ENCODE measurements around the gene CHRNA4.

Gene CHRNA4

GRCh38 chr20:63363981-63364561 lies 2.9 kb upstream of the CHRNA4 start:
- Mint-ChIP-seq H3K4me1 (peaks cover 8% of the 10 kb centered on the region), H3K27ac (no peak overlapping the region), H3K36me3 (no peaks in the 10 kb centered on the region)

GRCh38 chr20:63363013-63363957 lies 2.1 kb upstream of the CHRNA4 start:
- Mint-ChIP-seq H3K27ac (no peak overlapping the region), H3K36me3 (no peaks in the 10 kb centered on the region), H3K4me3 (no peak overlapping the region), H3K4me1 (peaks cover 8% of the 10 kb centered on the region), H3K9me3 (no peaks in the 10 kb centered on the region)
- ATAC-seq: no peak
- no peak for DNase-seq (ENCODE audit: low spot score in 2 of 2)

More at GRCh38 chr20:63363981-63364561, 2.9 kb upstream of the CHRNA4 start:
- H3K4me3 Mint-ChIP-seq: no peak overlapping the region
- no peaks in the 10 kb centered on the region for H3K9me3 Mint-ChIP-seq
- ATAC-seq (no peak), DNase-seq (ENCODE audit: low spot score in 2 of 2) (no peak)

GRCh38 chr20:63362436-63363009 lies 1.4 kb upstream of the CHRNA4 start:
- H3K36me3 Mint-ChIP-seq: no peaks in the 10 kb centered on the region
- H3K27ac Mint-ChIP-seq: no peak overlapping the region
- H3K4me3 Mint-ChIP-seq: no peak overlapping the region
- DNase-seq (ENCODE audit: low spot score in 2 of 2) (no peak), ATAC-seq (no peak)
- peaks cover 8% of the 10 kb centered on the region for H3K4me1 Mint-ChIP-seq
- H3K9me3 Mint-ChIP-seq: no peaks in the 10 kb centered on the region

- no peak for DNase-seq (ENCODE audit: low spot score in 2 of 2)
- Mint-ChIP-seq H3K27ac (no peak overlapping the region), H3K36me3 (no peaks in the 10 kb centered on the region), H3K4me3 (no peak overlapping the region), H3K9me3 (no peaks in the 10 kb centered on the region), H3K4me1 (peaks cover 8% of the 10 kb centered on the region)
- peak; percentile 11 for ATAC-seq
Measured at GRCh38 chr20:63361519-63362435, 628 bp upstream of the CHRNA4 start.

GRCh38 chr20:63359937-63360849 lies 956 bp downstream of the CHRNA4 start:
- no peaks in the 10 kb centered on the region for H3K9me3 Mint-ChIP-seq
- peaks cover 8% of the 10 kb centered on the region for H3K4me1 Mint-ChIP-seq
- H3K27ac Mint-ChIP-seq: no peak overlapping the region
- H3K36me3 Mint-ChIP-seq: no peaks in the 10 kb centered on the region
- no peak overlapping the region for H3K4me3 Mint-ChIP-seq
- ATAC-seq: no peak
- DNase-seq (ENCODE audit: low spot score in 2 of 2): no peak

GRCh38 chr20:63359164-63359934 lies 1.8 kb downstream of the CHRNA4 start:
- no peaks in the 10 kb centered on the region for H3K9me3 Mint-ChIP-seq
- ATAC-seq: no peak

GRCh38 chr20:63357921-63358905 lies 2.9 kb downstream of the CHRNA4 start:
- Mint-ChIP-seq H3K9me3 (no peaks in the 10 kb centered on the region), H3K4me3 (no peak overlapping the region), H3K4me1 (peaks cover 8% of the 10 kb centered on the region), H3K27ac (no peak overlapping the region), H3K36me3 (no peaks in the 10 kb centered on the region)
- ATAC-seq: no peak
- no peak for DNase-seq (ENCODE audit: low spot score in 2 of 2)

More at GRCh38 chr20:63359164-63359934, 1.8 kb downstream of the CHRNA4 start:
- Mint-ChIP-seq H3K4me3 (no peak overlapping the region), H3K36me3 (no peaks in the 10 kb centered on the region), H3K27ac (no peak overlapping the region), H3K4me1 (peaks cover 8% of the 10 kb centered on the region)
- no peak for DNase-seq (ENCODE audit: low spot score in 2 of 2)

- no peak overlapping the region for H3K27ac Mint-ChIP-seq
- no peaks in the 10 kb centered on the region for H3K9me3 Mint-ChIP-seq
- DNase-seq (ENCODE audit: low spot score in 2 of 2) (no peak), ATAC-seq (no peak)
- H3K4me3 Mint-ChIP-seq: no peak overlapping the region
- no peaks in the 10 kb centered on the region for H3K36me3 Mint-ChIP-seq
- peaks cover under 1% of the 10 kb centered on the region for H3K4me1 Mint-ChIP-seq
Measured at GRCh38 chr20:63356931-63357879, 3.9 kb downstream of the CHRNA4 start.

GRCh38 chr20:63356511-63356910 lies 4.6 kb downstream of the CHRNA4 start:
- H3K4me3 Mint-ChIP-seq: no peak overlapping the region
- H3K9me3 Mint-ChIP-seq: no peaks in the 10 kb centered on the region
- H3K4me1 Mint-ChIP-seq: no peaks in the 10 kb centered on the region
- H3K27ac Mint-ChIP-seq: no peak overlapping the region
- no peaks in the 10 kb centered on the region for H3K36me3 Mint-ChIP-seq
- no peak for DNase-seq (ENCODE audit: low spot score in 2 of 2)
- no peak for ATAC-seq

- no peaks in the 10 kb centered on the region for H3K4me1 Mint-ChIP-seq
- H3K9me3 Mint-ChIP-seq: no peaks in the 10 kb centered on the region
- H3K36me3 Mint-ChIP-seq: peaks cover 6% of the 10 kb centered on the region
- no peak for DNase-seq (ENCODE audit: low spot score in 2 of 2)
- no peak for ATAC-seq
- no peak overlapping the region for H3K27ac Mint-ChIP-seq
- no peak overlapping the region for H3K4me3 Mint-ChIP-seq
Measured at GRCh38 chr20:63355781-63356295, 5.3 kb downstream of the CHRNA4 start.

- Mint-ChIP-seq H3K27ac (no peak overlapping the region), H3K9me3 (peaks cover 4% of the 10 kb centered on the region), H3K4me1 (no peaks in the 10 kb centered on the region), H3K36me3 (peaks cover 7% of the 10 kb centered on the region), H3K4me3 (no peak overlapping the region)
- ATAC-seq: no peak
- no peak for DNase-seq (ENCODE audit: low spot score in 2 of 2)
Measured at GRCh38 chr20:63354636-63355350, 6.4 kb downstream of the CHRNA4 start.

Data from stimulated activated effector memory CD8-positive, alpha-beta T cell treated with anti-CD3 and anti-CD28 coated beads, Interleukin-12 subunit alpha, Interleukin-12 subunit beta, amount 100 ng/mL, for 72 hours (primary cell).